RKO (cell line): ENCODE measurements around the gene HOXA3.

Experiments
- DNase-seq: peaks from one replicate; pipeline ENCODE4 v3.0.0-alpha.2; 2016; ENCODE audit warnings: low spot score

Gene HOXA3

GRCh38 chr7:27189295-27189996 lies 37.1 kb upstream of the HOXA3 start:
- no peak for DNase-seq

- no peak for DNase-seq
Observed at GRCh38 chr7:27188386-27189294, 36.3 kb upstream of the HOXA3 start.

- DNase-seq: no peak
Observed at GRCh38 chr7:27187475-27188385, 35.3 kb upstream of the HOXA3 start.

- no peak for DNase-seq
Observed at GRCh38 chr7:27186668-27187474, 34.5 kb upstream of the HOXA3 start.

- no peak for DNase-seq
Observed at GRCh38 chr7:27185854-27186667, 33.7 kb upstream of the HOXA3 start.

- DNase-seq: peak; percentile 79
Observed at GRCh38 chr7:27185013-27185853, 32.9 kb upstream of the HOXA3 start, which contains the start of gene HOXA11. TSS of gene HOXA11 (minus strand) at chr7:27185232. CDS start at chr7:27185144, 88 bp downstream.

- DNase-seq: peak; percentile 68
Observed at GRCh38 chr7:27184337-27185012, 32.1 kb upstream of the HOXA3 start.

- DNase-seq: peak; percentile 39
Observed at GRCh38 chr7:27183682-27184336, 31.4 kb upstream of the HOXA3 start.

GRCh38 chr7:27182861-27183681 lies 30.7 kb upstream of the HOXA3 start:
- peak; percentile 39 for DNase-seq

- DNase-seq: no peak
Observed at GRCh38 chr7:27182285-27182841, 30.0 kb upstream of the HOXA3 start.

GRCh38 chr7:27181795-27182275 lies 29.5 kb upstream of the HOXA3 start:
- no peak for DNase-seq

GRCh38 chr7:27180431-27181420 lies 28.3 kb upstream of the HOXA3 start:
- no peak for DNase-seq

GRCh38 chr7:27179503-27180430 lies 27.4 kb upstream of the HOXA3 start:
- DNase-seq: peak; percentile 82

GRCh38 chr7:27179030-27179429 lies 26.6 kb upstream of the HOXA3 start:
- peak; percentile 39 for DNase-seq
